CD4-positive, alpha-beta T cell (primary cell): ENCODE data around the gene HELZ2. TPM values are rescaled to one million over a fixed set of nuclear protein-coding genes. Genes with fewer than 3 reads are reported as not detected.

Experiments used
- ATAC-seq: fragments of 200-7000 bp; cut with Tn5 transposase; one replicate; pipeline ENCODE4 v1.10.0; 2022; ENCODE audit warnings: mild to moderate bottlenecking; ENCODE audit not compliant: poor library complexity
- CTCF ChIA-PET: fragments of 350-600 bp; sonication (Branson Sonifier 250); formaldehyde crosslinking; loops from one replicate; lab custom pipeline; 2021; ENCODE audit warnings: antibody characterized with exemption, inconsistent platforms; lab: Charles Lee
- POLR2A ChIA-PET: fragments of 350-600 bp; sonication (Branson Sonifier 250); formaldehyde crosslinking; loops from one replicate; lab custom pipeline; 2021; ENCODE audit warnings: antibody characterized with exemption, inconsistent platforms; lab: Charles Lee
- DNase-seq, 14 experiments: peaks; one replicate each; pipeline ENCODE4 v3.0.0-alpha.2; 2013 to 2020; ENCODE audit warnings: mixed read lengths in 2 of 14
- H3K27ac ChIP-seq, 2 donors: one replicate each; pipeline versions ENCODE4 v1.5.1 to v1.7.0; 2013; ENCODE audit warnings: low read length in 2 of 2, low read depth in 1 of 2, mild to moderate bottlenecking in 1 of 2
- H3K27me3 ChIP-seq, 2 experiments: 1 replicate in 1 of 2; 2 replicates in 1 of 2; pipeline versions ENCODE4 v1.6.1 to v1.7.0; 2013; ENCODE audit warnings: low read length in 2 of 2, control low read depth in 1 of 2, mild to moderate bottlenecking in 1 of 2, moderate library complexity in 1 of 2; ENCODE audit not compliant: insufficient read depth in 2 of 2, control insufficient read depth in 1 of 2
- H3K36me3 ChIP-seq: one replicate; pipeline ENCODE4 v1.6.1; 2013; ENCODE audit warnings: low read length, control low read depth; ENCODE audit not compliant: insufficient read depth
- H3K4me1 ChIP-seq: one replicate; pipeline ENCODE4 v1.6.1; 2013; ENCODE audit warnings: low read length, control low read depth; ENCODE audit not compliant: insufficient read depth
- H3K4me3 ChIP-seq: one replicate; pipeline ENCODE4 v1.5.1; 2013; ENCODE audit warnings: mild to moderate bottlenecking, low read length, moderate library complexity
- H3K9me3 ChIP-seq, 2 experiments: 1 replicate in 1 of 2; 2 replicates in 1 of 2; pipeline versions ENCODE4 v1.6.1 to v1.7.0; 2013; ENCODE audit warnings: low read length in 2 of 2, mild to moderate bottlenecking in 2 of 2, control low read depth in 1 of 2, moderate library complexity in 1 of 2; ENCODE audit not compliant: control insufficient read depth in 1 of 2, insufficient read depth in 1 of 2
- H3K27ac Mint-ChIP-seq: one replicate; pipeline ENCODE4 v1.8.0; 2020; ENCODE audit warnings: mixed read lengths
- H3K27me3 Mint-ChIP-seq: one replicate; pipeline ENCODE4 v1.8.0; 2021; ENCODE audit warnings: mixed read lengths
- H3K36me3 Mint-ChIP-seq: one replicate; pipeline ENCODE4 v1.8.0; 2021; ENCODE audit warnings: low read depth, mixed read lengths
- H3K4me1 Mint-ChIP-seq: one replicate; pipeline ENCODE4 v1.8.0; 2021; ENCODE audit warnings: low read depth, mixed read lengths
- H3K4me3 Mint-ChIP-seq: one replicate; pipeline ENCODE4 v1.8.0; 2020; ENCODE audit warnings: mild to moderate bottlenecking, mixed read lengths
- H3K9me3 Mint-ChIP-seq: one replicate; pipeline ENCODE4 v1.8.0; 2020; ENCODE audit warnings: mixed read lengths
- CTCF ChIP-seq: fragments of 200-600 bp; IDR thresholded peaks from one replicate; pipeline ENCODE4 v1.8.0; 2022; ENCODE audit warnings: antibody characterized with exemption, mild to moderate bottlenecking
- intact Hi-C, 2 experiments: fragments of 100-400 bp; cut with DNase I in 1 of 2; cut with micrococcal nuclease in 1 of 2; formaldehyde crosslinking; loops; one replicate each; pipeline versions ENCODE4 v1.15.1 to v1.9.0; 2023 to 2025; cut with DNase I, micrococcal nuclease
- total RNA-seq, 174 experiments: library from RNA in 2 of 174; stranded (reverse) in 2 of 174; gene quantifications; one replicate each; pipeline ENCODE4 v1.2.3 and lab custom pipeline; 2021 to 2026

HELZ2 gene
- total RNA-seq, 2 experiments from 2014 or later: 57.7 to 59.6 TPM

GRCh38 chr20:63544241-63544957, 29.6 kb downstream of the HELZ2 start:
- POLR2A ChIA-PET: interaction anchor here (0.6 to 1.6 kb wide), 2 partner anchors 75 to 83 kb away, joined by 3 read pairs; partner anchors contain the start of gene GMEB2

GRCh38 chr20:63543733-63544132, 30.3 kb downstream of the HELZ2 start:
- H3K27me3 Mint-ChIP-seq: no peaks in the 10 kb centered on the region
- no peak overlapping the region for H3K4me3 Mint-ChIP-seq

More at GRCh38 chr20:63544241-63544957, 29.6 kb downstream of the HELZ2 start:
- no peak for DNase-seq
- TF ChIP-seq CTCF: no peak
- Mint-ChIP-seq H3K4me1 (no peaks in the 10 kb centered on the region), H3K9me3 (no peaks in the 10 kb centered on the region), H3K27ac (no peak overlapping the region), H3K36me3 (no peaks in the 10 kb centered on the region), H3K4me3 (no peak overlapping the region), H3K27me3 (no peaks in the 10 kb centered on the region)
- Histone ChIP-seq H3K27me3 (peaks cover 3 to 5% of the 10 kb centered on the region in 2 experiments), H3K4me1 (peaks cover 11% of the 10 kb centered on the region), H3K36me3 (no peaks in the 10 kb centered on the region), H3K4me3 (no peak overlapping the region), H3K27ac (no peak overlapping the region), H3K9me3 (no peaks in the 10 kb centered on the region)
- intact Hi-C loops: no loop called here
- CTCF ChIA-PET: no interaction called here
- ATAC-seq: no peak

GRCh38 chr20:63543131-63543530, 30.9 kb downstream of the HELZ2 start:
- intact Hi-C loops: no loop called here
- no peak for TF ChIP-seq CTCF
- H3K36me3 ChIP-seq: no peaks in the 10 kb centered on the region
- H3K4me1 ChIP-seq: peaks cover 18% of the 10 kb centered on the region
- H3K36me3 Mint-ChIP-seq: no peaks in the 10 kb centered on the region
- ChIA-PET POLR2A (interaction anchor here (1.0 kb wide), 1 partner anchor 22 kb away, joined by 3 read pairs; no protein-coding TSS in a partner anchor), CTCF (no interaction called here)
- H3K9me3 ChIP-seq: no peaks in the 10 kb centered on the region
- DNase-seq: no peak
- H3K27ac Mint-ChIP-seq: no peak overlapping the region
- no peak overlapping the region for H3K27ac ChIP-seq
- H3K9me3 Mint-ChIP-seq: no peaks in the 10 kb centered on the region
- no peak for ATAC-seq
- no peak overlapping the region for H3K4me3 ChIP-seq
- H3K27me3 ChIP-seq: no peaks in the 10 kb centered on the region
- H3K4me3 Mint-ChIP-seq: no peak overlapping the region
- no peaks in the 10 kb centered on the region for H3K27me3 Mint-ChIP-seq
- peaks cover under 1% of the 10 kb centered on the region for H3K4me1 Mint-ChIP-seq

More at GRCh38 chr20:63543733-63544132, 30.3 kb downstream of the HELZ2 start:
- no peaks in the 10 kb centered on the region for H3K9me3 ChIP-seq
- Mint-ChIP-seq H3K9me3 (no peaks in the 10 kb centered on the region), H3K27ac (no peak overlapping the region), H3K4me1 (no peaks in the 10 kb centered on the region), H3K36me3 (no peaks in the 10 kb centered on the region)
- no peak for ATAC-seq
- no peaks in the 10 kb centered on the region for H3K36me3 ChIP-seq
- CTCF ChIA-PET: no interaction called here
- POLR2A ChIA-PET: interaction anchor here (1.0 kb wide), 1 partner anchor 22 kb away, joined by 3 read pairs; no protein-coding TSS in a partner anchor
- TF ChIP-seq CTCF: no peak
- no peak overlapping the region for H3K27ac ChIP-seq
- H3K27me3 ChIP-seq: peaks cover 2 to 4% of the 10 kb centered on the region in 2 experiments
- H3K4me3 ChIP-seq: no peak overlapping the region
- DNase-seq: no peak
- intact Hi-C loops: no loop called here
- peaks cover 14% of the 10 kb centered on the region for H3K4me1 ChIP-seq
